B cell (primary cell): ENCODE results near the gene C1QTNF6. TPM values are rescaled to one million over a fixed set of nuclear protein-coding genes. Genes with fewer than 3 reads are reported as not detected.

Experiments
- ATAC-seq: fragments of 200-7000 bp; cut with Tn5 transposase; one replicate; pipeline ENCODE4 v1.10.0; 2021; ENCODE audit warnings: low read depth, mild to moderate bottlenecking, moderate number of reproducible peaks, moderate library complexity
- CTCF ChIA-PET: fragments of 350-600 bp; sonication (Branson Sonifier 250); formaldehyde crosslinking; loops from one replicate; lab custom pipeline; 2021; ENCODE audit warnings: antibody characterized with exemption, inconsistent platforms; lab: Charles Lee
- POLR2A ChIA-PET: fragments of 350-600 bp; sonication (Branson Sonifier 250); formaldehyde crosslinking; loops from one replicate; lab custom pipeline; 2021; ENCODE audit warnings: antibody characterized with exemption; lab: Charles Lee
- DNase-seq: peaks from one replicate; pipeline ENCODE4 v3.0.0; 2013
- H2AFZ ChIP-seq: 2 replicates; pipeline ENCODE4 v1.6.1; 2012; ENCODE audit warnings: mild to moderate bottlenecking, low read depth, low read length; ENCODE audit not compliant: insufficient read depth, poor library complexity, severe bottlenecking
- H3K27ac ChIP-seq, 2 donors: 1 replicate in 1 of 2; 2 replicates in 1 of 2; pipeline ENCODE4 v1.5.1; 2012 to 2013; ENCODE audit warnings: low read length in 2 of 2, mild to moderate bottlenecking in 2 of 2, moderate library complexity in 1 of 2
- H3K27me3 ChIP-seq, 4 experiments: fragments of 200-600 bp in 1 of 4; sonication (generic) in 1 of 4; replicated peaks in 1 of 4; 1 replicate in 2 of 4; 2 replicates in 2 of 4; pipeline versions ENCODE4 v1.6.1 to v1.7.0; 2013 to 2016; ENCODE audit warnings: low read length in 3 of 4, mild to moderate bottlenecking in 2 of 4, mixed read lengths in 1 of 4, moderate library complexity in 1 of 4; ENCODE audit not compliant: insufficient read depth in 4 of 4, control insufficient read depth in 3 of 4; ENCODE audit errors: control extremely low read depth in 1 of 4
- H3K36me3 ChIP-seq, 2 experiments: replicated peaks in 1 of 2; 1 replicate in 1 of 2; 2 replicates in 1 of 2; pipeline versions ENCODE4 v1.6.1 to v1.7.1; 2013; ENCODE audit warnings: low read length in 1 of 2; ENCODE audit not compliant: insufficient read depth in 2 of 2, control insufficient read depth in 1 of 2; ENCODE audit errors: control extremely low read depth in 1 of 2, extremely low read depth in 1 of 2
- H3K4me1 ChIP-seq, 2 donors: fragments of 200-600 bp in 1 of 2; sonication (generic) in 1 of 2; 1 replicate in 1 of 2; 2 replicates in 1 of 2; pipeline versions ENCODE4 v1.5.1 to v1.6.1; 2013 to 2017; ENCODE audit warnings: low read length in 2 of 2; ENCODE audit not compliant: control insufficient read depth in 2 of 2, insufficient read depth in 2 of 2
- H3K4me2 ChIP-seq: replicated peaks from 2 replicates; pipeline ENCODE3; 2012; ENCODE audit warnings: mild to moderate bottlenecking, low read depth, low read length; ENCODE audit not compliant: poor library complexity, severe bottlenecking
- H3K4me3 ChIP-seq, 5 experiments: fragments of 200-600 bp in 1 of 5; sonication (generic) in 1 of 5; 1 replicate in 3 of 5; 2 replicates in 2 of 5; pipeline versions ENCODE4 v1.5.1 to v1.7.0; 2011 to 2016; ENCODE audit warnings: low read length in 4 of 5, mild to moderate bottlenecking in 4 of 5, low read depth in 2 of 5, control low read depth in 1 of 5, moderate library complexity in 1 of 5; ENCODE audit not compliant: insufficient read depth in 1 of 5; ENCODE audit errors: control extremely low read depth in 1 of 5, extremely low read depth in 1 of 5
- H3K79me2 ChIP-seq: fragments of 200-600 bp; sonication (generic); one replicate; pipeline ENCODE4 v1.6.0; 2016; ENCODE audit warnings: low read length; ENCODE audit not compliant: control insufficient read depth, insufficient read depth
- H3K9ac ChIP-seq: fragments of 200-600 bp; sonication (generic); 2 replicates; pipeline ENCODE4 v1.6.1; 2017; ENCODE audit warnings: mild to moderate bottlenecking, low read length, moderate library complexity
- H3K9me3 ChIP-seq, 3 donors: one replicate each; pipeline versions ENCODE4 v1.6.1 to v1.7.1; 2013; ENCODE audit warnings: low read length in 2 of 3; ENCODE audit not compliant: control insufficient read depth in 2 of 3, insufficient read depth in 1 of 3; ENCODE audit errors: control extremely low read depth in 1 of 3
- H4K20me1 ChIP-seq: 2 replicates; pipeline ENCODE4 v1.6.0; 2012; ENCODE audit warnings: mild to moderate bottlenecking, low read length; ENCODE audit not compliant: insufficient read depth, control insufficient read depth, poor library complexity, severe bottlenecking
- H3K27ac Mint-ChIP-seq: one replicate; pipeline ENCODE4 v1.8.0; 2021; ENCODE audit warnings: mixed read lengths
- H3K27me3 Mint-ChIP-seq: one replicate; pipeline ENCODE4 v1.8.0; 2021; ENCODE audit warnings: mixed read lengths
- H3K4me1 Mint-ChIP-seq: one replicate; pipeline ENCODE4 v1.8.0; 2021; ENCODE audit warnings: mixed read lengths
- H3K4me3 Mint-ChIP-seq: one replicate; pipeline ENCODE4 v1.8.0; 2021; ENCODE audit warnings: mixed read lengths
- H3K9me3 Mint-ChIP-seq: one replicate; pipeline ENCODE4 v1.8.0; 2022; ENCODE audit warnings: mixed read lengths; ENCODE audit not compliant: insufficient read depth
- CTCF ChIP-seq: fragments of 200-600 bp; IDR thresholded peaks from one replicate; pipeline ENCODE4 v1.8.0; 2022; ENCODE audit warnings: antibody characterized with exemption, mild to moderate bottlenecking
- EZH2 ChIP-seq: IDR thresholded peaks from 2 replicates; pipeline ENCODE4 v1.6.1; 2012; ENCODE audit warnings: borderline replicate concordance, low read depth, mild to moderate bottlenecking, moderate library complexity, low read length; ENCODE audit not compliant: insufficient read depth, poor library complexity, severe bottlenecking
- intact Hi-C: fragments of 100-400 bp; cut with micrococcal nuclease; formaldehyde crosslinking; loops from one replicate; pipeline ENCODE4 v1.10.0; 2022
- polyA plus RNA-seq: library from polyadenylated mRNA; depleted of rRNA; stranded (reverse); fragments of >200 nt; gene quantifications from 2 replicates; pipeline ENCODE4 v1.2.3, GENCODE V29; 2012
- total RNA-seq, 2 donors: library from RNA; stranded (reverse); fragments of 120-200 nt in 1 of 2; gene quantifications; 1 replicate in 1 of 2; 2 replicates in 1 of 2; pipeline versions ENCODE4 v1.2.3 to v1.2.4, GENCODE V29; 2013 to 2022

The C1QTNF6 gene
- total and polyA plus RNA-seq, 2 donors (not counting 1 experiment from before 2014, with no cell fraction given): 18.5 to 33.9 TPM

- Histone ChIP-seq H3K27me3 (no peaks in the 10 kb centered on the region), H3K79me2 (no peaks in the 10 kb centered on the region), H3K27ac (no peak overlapping the region), H3K36me3 (no peaks in the 10 kb centered on the region), H4K20me1 (no peaks in the 10 kb centered on the region), H3K4me3 (no peak overlapping the region), H3K9ac (no peak overlapping the region), H3K4me2 (no peak overlapping the region), H3K4me1 (peaks cover 0 to 20% of the 10 kb centered on the region in 2 donors), H2AFZ (no peak overlapping the region), H3K9me3 (peaks cover 0 to 2% (median 0%) of the 10 kb centered on the region in 3 donors)
- ChIA-PET CTCF (interaction anchor here (0.8 kb wide), 1 partner anchor 307 kb away, joined by 4 read pairs; no protein-coding TSS in a partner anchor), POLR2A (no interaction called here)
- no peak for TF ChIP-seq CTCF
- no peak for TF ChIP-seq EZH2
- no peak for ATAC-seq
- Mint-ChIP-seq H3K9me3 (peaks cover 3% of the 10 kb centered on the region), H3K27me3 (peaks cover 6% of the 10 kb centered on the region), H3K4me3 (no peak overlapping the region), H3K27ac (no peak overlapping the region), H3K4me1 (peaks cover 22% of the 10 kb centered on the region)
- intact Hi-C loops: no loop called here
- DNase-seq: no peak
Observed at GRCh38 chr22:37151401-37151800, 36.6 kb downstream of the C1QTNF6 start.

GRCh38 chr22:37150701-37151100 lies 37.3 kb downstream of the C1QTNF6 start:
- no peak overlapping the region for H3K4me2 ChIP-seq
- no peak overlapping the region for H3K9ac ChIP-seq
- no peak overlapping the region for H3K27ac ChIP-seq
- no peaks in the 10 kb centered on the region for H3K27me3 ChIP-seq
- TF ChIP-seq EZH2 (no peak), CTCF (no peak)
- no peaks in the 10 kb centered on the region for H3K79me2 ChIP-seq
- intact Hi-C loops: no loop called here
- ATAC-seq (no peak), DNase-seq (no peak)
- H3K4me1 Mint-ChIP-seq: peaks cover 22% of the 10 kb centered on the region
- no peak overlapping the region for H3K27ac Mint-ChIP-seq
- H3K4me3 ChIP-seq: no peak overlapping the region
- H4K20me1 ChIP-seq: no peaks in the 10 kb centered on the region
- peaks cover 3% of the 10 kb centered on the region for H3K9me3 Mint-ChIP-seq
- H3K4me3 Mint-ChIP-seq: no peak overlapping the region
- H3K4me1 ChIP-seq: peaks cover 0 to 20% of the 10 kb centered on the region in 2 donors
- H2AFZ ChIP-seq: no peak overlapping the region
- no peaks in the 10 kb centered on the region for H3K36me3 ChIP-seq
- ChIA-PET CTCF (no interaction called here), POLR2A (no interaction called here)
- peaks cover under 1% of the 10 kb centered on the region for H3K27me3 Mint-ChIP-seq
- peaks cover 0 to 2% (median 0%) of the 10 kb centered on the region in 3 donors for H3K9me3 ChIP-seq
